Endothelial cell (in vitro differentiated cells): ENCODE measurements around the gene AKR1C2. TPM values are rescaled to one million over a fixed set of nuclear protein-coding genes. Genes with fewer than 3 reads are reported as not detected.

ENCODE experiments used
- DNase-seq: peaks from one replicate; pipeline ENCODE4 v3.0.0; 2021; ENCODE audit warnings: low spot score
- H3K27ac Mint-ChIP-seq: one replicate; pipeline ENCODE4 v1.8.0; 2021; ENCODE audit warnings: mixed read lengths, inconsistent platforms; ENCODE audit not compliant: unreplicated experiment
- H3K27me3 Mint-ChIP-seq: one replicate; pipeline ENCODE4 v1.8.0; 2021; ENCODE audit warnings: mild to moderate bottlenecking, moderate library complexity, mixed read lengths, inconsistent platforms; ENCODE audit not compliant: unreplicated experiment
- H3K36me3 Mint-ChIP-seq: one replicate; pipeline ENCODE4 v1.8.0; 2021; ENCODE audit warnings: mild to moderate bottlenecking, low read depth, mixed read lengths, inconsistent platforms; ENCODE audit not compliant: unreplicated experiment
- H3K4me1 Mint-ChIP-seq: one replicate; pipeline ENCODE4 v1.8.0; 2021; ENCODE audit warnings: mild to moderate bottlenecking, mixed read lengths, inconsistent platforms; ENCODE audit not compliant: unreplicated experiment
- H3K4me3 Mint-ChIP-seq: one replicate; pipeline ENCODE4 v1.8.0; 2021; ENCODE audit warnings: mild to moderate bottlenecking, mixed read lengths, inconsistent platforms; ENCODE audit not compliant: unreplicated experiment
- H3K9me3 Mint-ChIP-seq: one replicate; pipeline ENCODE4 v1.8.0; 2021; ENCODE audit warnings: mixed read lengths, inconsistent platforms; ENCODE audit not compliant: unreplicated experiment
- CTCF ChIP-seq: fragments of 200-600 bp; sonication (generic); IDR thresholded peaks from one replicate; pipeline ENCODE4 v1.5.0; 2021; ENCODE audit warnings: antibody characterized with exemption; ENCODE audit not compliant: unreplicated experiment
- total RNA-seq: library from RNA; stranded (reverse); fragmentation: NEBNext Ultra II Directional; extraction: Animal tissue kit (Norgen Biotek cat#: 25700); gene quantifications from one replicate; pipeline ENCODE4 v1.2.1, GENCODE V29; 2021; ENCODE audit not compliant: unreplicated experiment

Gene AKR1C2
- total RNA-seq, 1 donor from 2014 or later: not detected

GRCh38 chr10:5045095-5045494 is 41.4 kb upstream of the AKR1C2 start:
- H3K27me3 Mint-ChIP-seq: no peaks in the 10 kb centered on the region
- no peak overlapping the region for H3K27ac Mint-ChIP-seq
- no peaks in the 10 kb centered on the region for H3K36me3 Mint-ChIP-seq
- no peak for TF ChIP-seq CTCF
- no peak overlapping the region for H3K4me3 Mint-ChIP-seq
- DNase-seq: no peak
- H3K4me1 Mint-ChIP-seq: peaks cover 6% of the 10 kb centered on the region
- no peaks in the 10 kb centered on the region for H3K9me3 Mint-ChIP-seq

DNA sequence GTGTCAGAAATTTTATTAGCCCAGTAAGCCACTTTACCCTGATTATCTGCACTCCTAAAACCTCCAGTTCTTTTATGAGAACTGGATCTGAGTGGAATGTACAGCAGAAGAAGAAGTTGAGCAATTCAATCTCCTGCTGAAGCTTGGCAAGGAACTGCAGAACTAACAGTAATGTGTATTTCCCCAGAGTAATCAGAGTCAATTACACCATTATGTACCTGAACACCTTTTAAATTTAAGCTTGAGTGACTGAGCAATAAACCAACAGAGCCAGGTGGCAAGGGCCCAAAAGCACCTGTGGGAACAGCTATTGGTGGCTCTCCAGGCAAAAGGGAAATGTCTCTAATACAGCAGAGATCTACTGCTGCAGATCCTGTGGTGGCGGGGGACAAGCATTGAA is 40.1 kb upstream of the AKR1C2 start:
- Mint-ChIP-seq H3K36me3 (no peaks in the 10 kb centered on the region), H3K9me3 (no peaks in the 10 kb centered on the region), H3K27me3 (no peaks in the 10 kb centered on the region), H3K27ac (no peak overlapping the region), H3K4me1 (peaks cover 6% of the 10 kb centered on the region), H3K4me3 (no peak overlapping the region)
- TF ChIP-seq CTCF: no peak
- no peak for DNase-seq

GRCh38 chr10:5042922-5043321 is 39.3 kb upstream of the AKR1C2 start:
- TF ChIP-seq CTCF: no peak
- H3K27me3 Mint-ChIP-seq: no peaks in the 10 kb centered on the region
- no peaks in the 10 kb centered on the region for H3K9me3 Mint-ChIP-seq
- H3K4me3 Mint-ChIP-seq: no peak overlapping the region
- H3K27ac Mint-ChIP-seq: no peak overlapping the region
- H3K4me1 Mint-ChIP-seq: peaks cover 6% of the 10 kb centered on the region
- DNase-seq: no peak
- no peaks in the 10 kb centered on the region for H3K36me3 Mint-ChIP-seq

DNA sequence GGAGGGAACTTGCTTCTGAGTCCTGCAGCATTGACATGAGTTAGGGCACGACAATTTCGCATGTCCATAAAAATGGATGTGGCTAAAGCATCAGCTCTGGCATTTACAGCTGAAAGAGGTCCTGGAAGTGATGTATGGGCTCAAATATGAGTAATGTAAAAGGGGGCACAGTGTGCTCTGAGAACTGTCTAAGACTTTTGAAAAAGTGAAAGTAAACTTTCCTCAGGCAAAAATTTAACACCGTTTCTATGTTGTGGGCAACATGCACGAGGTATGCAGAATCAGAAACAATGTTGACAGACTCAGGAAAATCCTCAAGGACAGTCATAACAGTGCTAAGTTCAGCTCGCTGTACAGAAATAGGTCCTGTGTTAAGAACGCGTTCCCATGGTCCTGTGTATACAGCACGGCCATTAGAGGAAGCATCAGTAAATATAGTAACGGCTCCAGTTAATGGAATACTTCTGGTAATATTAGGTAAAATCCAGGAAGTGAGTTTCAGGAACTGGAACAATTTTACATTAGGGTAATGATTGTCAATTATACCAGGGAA is 37.9 kb upstream of the AKR1C2 start:
- peaks cover 6% of the 10 kb centered on the region for H3K4me1 Mint-ChIP-seq
- no peak overlapping the region for H3K4me3 Mint-ChIP-seq
- H3K27ac Mint-ChIP-seq: no peak overlapping the region
- no peaks in the 10 kb centered on the region for H3K27me3 Mint-ChIP-seq
- no peak for TF ChIP-seq CTCF
- no peaks in the 10 kb centered on the region for H3K36me3 Mint-ChIP-seq
- no peaks in the 10 kb centered on the region for H3K9me3 Mint-ChIP-seq
- DNase-seq: no peak

DNA sequence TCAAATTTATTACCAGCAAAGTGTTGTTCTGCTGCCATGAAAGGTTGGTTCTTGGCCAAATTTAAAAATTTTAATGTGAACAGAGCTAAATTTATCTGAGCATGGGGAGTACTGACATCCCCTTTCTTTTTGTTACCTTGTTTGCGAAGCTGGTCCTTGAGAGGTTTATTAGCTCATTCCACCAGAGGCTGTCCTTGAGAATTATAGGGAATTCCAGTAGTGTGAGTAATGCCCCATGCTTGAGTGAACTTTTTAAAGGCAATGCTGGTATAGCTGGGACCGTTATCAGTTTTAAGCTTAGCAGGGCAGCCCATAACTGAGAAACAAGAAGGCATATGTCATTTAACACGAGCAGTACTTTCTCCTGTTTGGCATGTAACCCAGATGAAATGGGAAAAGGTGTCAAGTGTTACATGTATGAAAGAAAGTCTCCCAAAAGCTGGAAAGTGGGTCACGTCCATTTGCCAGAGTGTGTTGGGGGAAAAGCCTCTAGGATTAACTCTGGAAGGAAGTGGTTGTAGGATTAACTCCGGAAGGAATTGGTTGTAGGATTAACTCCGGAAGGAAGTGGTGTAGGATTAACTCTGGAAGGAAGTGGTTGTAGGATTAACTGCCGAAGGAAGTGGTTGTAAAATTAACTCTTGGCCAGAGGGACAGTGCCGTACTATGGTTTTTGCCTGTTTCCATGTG is 37.3 kb upstream of the AKR1C2 start:
- Mint-ChIP-seq H3K36me3 (no peaks in the 10 kb centered on the region), H3K4me1 (peaks cover 6% of the 10 kb centered on the region), H3K27ac (no peak overlapping the region), H3K9me3 (no peaks in the 10 kb centered on the region), H3K4me3 (no peak overlapping the region), H3K27me3 (no peaks in the 10 kb centered on the region)
- no peak for TF ChIP-seq CTCF
- no peak for DNase-seq
